H1 (cell line): ENCODE results near the gene RPLP2. TPM values are rescaled to one million over a fixed set of nuclear protein-coding genes. Genes with fewer than 3 reads are reported as not detected.

ENCODE experiments used
- CTCF ChIA-PET: fragments of 300-600 bp; sonication (Branson Sonifier 250); formaldehyde crosslinking; loops from one replicate; lab custom pipeline; 2021; ENCODE audit not compliant: partially characterized antibody; lab: Charles Lee
- POLR2A ChIA-PET: fragments of 300-600 bp; sonication (Branson Sonifier 250); formaldehyde crosslinking; loops from one replicate; lab custom pipeline; 2021; ENCODE audit warnings: inconsistent platforms; ENCODE audit not compliant: partially characterized antibody; lab: Charles Lee
- DNase-seq, 2 experiments: peaks; one replicate each; pipeline versions ENCODE4 v3.0.0 to v3.0.0-alpha.2; 2010 to 2022; ENCODE audit warnings: low spot score in 2 of 2, low read depth in 1 of 2, mixed read lengths in 1 of 2
- FAIRE-seq: peaks from 2 replicates; lab custom pipeline; 2011; peaks lifted over from hg19 to GRCh38; lab: Jason Lieb, UNC
- H2AFZ ChIP-seq: 2 replicates; pipeline ENCODE4 v1.8.1; 2012; ENCODE audit warnings: low read length, inconsistent platforms
- H2AK5ac ChIP-seq: 2 replicates; pipeline ENCODE4 v1.6.1; 2013; ENCODE audit warnings: low read depth, low read length
- H2BK120ac ChIP-seq: replicated peaks from 2 replicates; pipeline ENCODE3; 2013; ENCODE audit warnings: low read depth, low read length, inconsistent platforms
- H2BK12ac ChIP-seq: 2 replicates; pipeline ENCODE4 v1.6.1; 2013; ENCODE audit warnings: low read depth, low read length
- H2BK15ac ChIP-seq: 2 replicates; pipeline ENCODE4 v1.6.1; 2013; ENCODE audit warnings: low read length
- H2BK20ac ChIP-seq: 2 replicates; pipeline ENCODE4 v1.6.1; 2013; ENCODE audit warnings: low read length
- H2BK5ac ChIP-seq: 2 replicates; pipeline ENCODE4 v1.6.1; 2013; ENCODE audit warnings: low read depth, low read length
- H3K14ac ChIP-seq: 2 replicates; pipeline ENCODE4 v1.6.1; 2013; ENCODE audit warnings: inconsistent platforms; ENCODE audit not compliant: insufficient read length
- H3K18ac ChIP-seq: 2 replicates; pipeline ENCODE4 v1.6.1; 2013; ENCODE audit warnings: low read length; ENCODE audit errors: extremely low read depth
- H3K23ac ChIP-seq: 2 replicates; pipeline ENCODE4 v1.6.1; 2013; ENCODE audit warnings: inconsistent platforms; ENCODE audit not compliant: insufficient read length
- H3K23me2 ChIP-seq: 2 replicates; pipeline ENCODE4 v1.6.1; 2013; ENCODE audit warnings: low read depth, low read length
- H3K27ac ChIP-seq: 2 replicates; pipeline ENCODE4 v1.6.1; 2011; ENCODE audit warnings: low read depth, low read length, inconsistent platforms
- H3K27me3 ChIP-seq, 4 experiments: replicated peaks in 1 of 4; 1 replicate in 1 of 4; 2 replicates in 3 of 4; pipeline versions ENCODE4 v1.6.1 to v1.8.1; 2011 to 2013; ENCODE audit warnings: low read length in 3 of 4, mild to moderate bottlenecking in 3 of 4, inconsistent platforms in 2 of 4, mixed read lengths in 2 of 4, moderate library complexity in 1 of 4; ENCODE audit not compliant: control insufficient read depth in 3 of 4, insufficient read depth in 3 of 4; ENCODE audit errors: extremely low read depth in 1 of 4
- H3K36me3 ChIP-seq, 4 experiments: 2 replicates each; pipeline versions ENCODE4 v1.6.1 to v1.8.1; 2011 to 2013; ENCODE audit warnings: mild to moderate bottlenecking in 4 of 4, low read length in 3 of 4, moderate library complexity in 2 of 4, control low read depth in 1 of 4, inconsistent platforms in 1 of 4; ENCODE audit not compliant: insufficient read depth in 4 of 4, control insufficient read depth in 2 of 4
- H3K4ac ChIP-seq: replicated peaks from 2 replicates; pipeline ENCODE3; 2013; ENCODE audit warnings: low read length, low read depth, mixed read lengths, inconsistent platforms; ENCODE audit not compliant: insufficient read length
- H3K4me1 ChIP-seq, 4 experiments: replicated peaks in 1 of 4; 1 replicate in 1 of 4; 2 replicates in 3 of 4; pipeline versions ENCODE4 v1.6.1 to v1.8.1; 2011 to 2013; ENCODE audit warnings: low read length in 3 of 4, inconsistent platforms in 2 of 4, mixed read lengths in 1 of 4; ENCODE audit not compliant: insufficient read depth in 4 of 4, control insufficient read depth in 3 of 4
- H3K4me2 ChIP-seq, 2 experiments: 2 replicates each; pipeline versions ENCODE4 v1.6.1 to v1.8.1; 2011 to 2013; ENCODE audit warnings: low read depth in 2 of 2, low read length in 2 of 2, control low read depth in 1 of 2, inconsistent platforms in 1 of 2, mild to moderate bottlenecking in 1 of 2; ENCODE audit not compliant: insufficient read depth in 1 of 2
- H3K4me3 ChIP-seq, 4 experiments: fragments of 200-600, 300-600 bp in 1 of 4; sonication (generic), shearing (Covaris generic), sonication (Bioruptor Twin) in 1 of 4; 2 replicates each; pipeline versions ENCODE4 v1.5.1 to v1.8.1; 2011 to 2016; ENCODE audit warnings: low read length in 4 of 4, low read depth in 3 of 4, control low read depth in 2 of 4, inconsistent platforms in 2 of 4, mild to moderate bottlenecking in 2 of 4, mixed read lengths in 1 of 4, moderate library complexity in 1 of 4; ENCODE audit not compliant: insufficient read depth in 2 of 4; ENCODE audit errors: extremely low read depth in 1 of 4
- H3K56ac ChIP-seq: replicated peaks from 2 replicates; pipeline ENCODE3; 2013; ENCODE audit warnings: low read depth, mild to moderate bottlenecking, mixed read lengths, low read length, inconsistent platforms; ENCODE audit not compliant: insufficient read length
- H3K79me1 ChIP-seq: 2 replicates; pipeline ENCODE4 v1.6.1; 2013; ENCODE audit warnings: low read depth, low read length, control low read depth
- H3K79me2 ChIP-seq, 2 experiments: 2 replicates each; pipeline versions ENCODE4 v1.6.1 to v1.8.1; 2012 to 2013; ENCODE audit warnings: low read length in 2 of 2, mild to moderate bottlenecking in 2 of 2, inconsistent platforms in 1 of 2; ENCODE audit not compliant: insufficient read depth in 2 of 2, control insufficient read depth in 1 of 2
- H3K9ac ChIP-seq, 4 experiments: replicated peaks in 1 of 4; 1 replicate in 1 of 4; 2 replicates in 3 of 4; pipeline versions ENCODE4 v1.6.1 to v1.8.1; 2011 to 2013; ENCODE audit warnings: low read depth in 3 of 4, low read length in 3 of 4, control low read depth in 2 of 4, mild to moderate bottlenecking in 2 of 4, moderate library complexity in 2 of 4, inconsistent platforms in 1 of 4; ENCODE audit errors: extremely low read depth in 1 of 4
- H3K9me3 ChIP-seq, 2 experiments: 2 replicates each; pipeline versions ENCODE4 v1.6.1 to v1.8.1; 2012 to 2013; ENCODE audit warnings: mild to moderate bottlenecking in 2 of 2, moderate library complexity in 2 of 2, control low read depth in 1 of 2, inconsistent platforms in 1 of 2, low read depth in 1 of 2, low read length in 1 of 2, mixed read lengths in 1 of 2; ENCODE audit not compliant: insufficient read depth in 2 of 2
- H4K20me1 ChIP-seq, 2 experiments: replicated peaks in 1 of 2; 2 replicates each; pipeline versions ENCODE3 to v1.8.1; 2011 to 2013; ENCODE audit warnings: inconsistent platforms in 2 of 2, low read length in 2 of 2, mild to moderate bottlenecking in 1 of 2; ENCODE audit not compliant: insufficient read depth in 2 of 2, control insufficient read depth in 1 of 2
- H4K5ac ChIP-seq: 2 replicates; pipeline ENCODE4 v1.6.1; 2013; ENCODE audit warnings: low read length, low read depth, mixed read lengths, inconsistent platforms; ENCODE audit not compliant: insufficient read length
- H4K8ac ChIP-seq: 2 replicates; pipeline ENCODE4 v1.8.0; 2013; ENCODE audit warnings: mild to moderate bottlenecking, moderate library complexity, low read length, inconsistent platforms; ENCODE audit not compliant: insufficient read depth; ENCODE audit errors: extremely low read depth
- H4K91ac ChIP-seq: replicated peaks from 2 replicates; pipeline ENCODE3; 2013; ENCODE audit warnings: low read length, mixed read lengths, inconsistent platforms; ENCODE audit not compliant: insufficient read length
- CEBPB ChIP-seq: IDR thresholded peaks from 2 replicates; pipeline ENCODE4 v1.6.1; 2012; ENCODE audit warnings: low read depth, low read length
- GABPA ChIP-seq: IDR thresholded peaks from 2 replicates; pipeline ENCODE4 v1.6.1; 2011; ENCODE audit warnings: mild to moderate bottlenecking, low read length, moderate library complexity, borderline replicate concordance; ENCODE audit not compliant: insufficient read depth
- HDAC2 ChIP-seq, 2 experiments: fragments of 300-600 bp in 1 of 2; sonication (generic) in 1 of 2; IDR thresholded peaks; 2 replicates each; pipeline ENCODE4 v1.6.1; 2011 to 2012; ENCODE audit warnings: low read depth in 2 of 2, low read length in 2 of 2, mild to moderate bottlenecking in 2 of 2, moderate library complexity in 2 of 2, borderline replicate concordance in 1 of 2, inconsistent platforms in 1 of 2
- HDAC6 ChIP-seq: IDR thresholded peaks from one replicate; pipeline ENCODE4 v1.7.1; 2012; ENCODE audit warnings: low read depth, mild to moderate bottlenecking, inconsistent platforms, low read length, moderate library complexity
- KDM4A ChIP-seq: IDR thresholded peaks from one replicate; pipeline ENCODE4 v1.7.1; 2012; ENCODE audit warnings: low read depth, mild to moderate bottlenecking, moderate library complexity, low read length, inconsistent platforms; ENCODE audit not compliant: severe bottlenecking
- KDM5A ChIP-seq: fragments of 200-600 bp; IDR thresholded peaks from 2 replicates; pipeline ENCODE4 v1.7.1; 2012; ENCODE audit warnings: mild to moderate bottlenecking, low read length, inconsistent platforms, mixed read lengths
- SRF ChIP-seq: IDR thresholded peaks from 2 replicates; pipeline ENCODE4 v1.6.1; 2011; ENCODE audit warnings: mild to moderate bottlenecking, low read depth, low read length, moderate library complexity
- TEAD4 ChIP-seq: IDR thresholded peaks from 2 replicates; pipeline ENCODE4 v1.6.1; 2012; ENCODE audit warnings: low read depth, low read length, inconsistent platforms, mixed read lengths
- USF2 ChIP-seq: IDR thresholded peaks from 2 replicates; pipeline ENCODE4 v1.6.1; 2011; ENCODE audit warnings: low read length, improper control_type of control experiment
- WGBS, 2 experiments: shearing (Covaris generic) in 1 of 2; methylation state at CpG; one replicate each; pipeline versions ENCODE4 v1.1.6 to v1.1.7; 2013 to 2015; ENCODE audit warnings: low lambda C conversion rate in 2 of 2, mixed read lengths in 2 of 2, inconsistent platforms in 1 of 2, low coverage in 1 of 2, missing lambda C conversion rate in 1 of 2; ENCODE audit not compliant: insufficient replicate concordance in 2 of 2, insufficient coverage in 1 of 2, insufficient read length in 1 of 2; ENCODE audit errors: extremely low coverage in 1 of 2, missing lambda C conversion rate in 1 of 2; 5-methylcytosine and 5-hydroxymethylcytosine counted together
- polyA plus RNA-seq, 7 experiments: library from polyadenylated mRNA; depleted of rRNA in 3 of 7; stranded (reverse) in 5 of 7; unstranded in 2 of 7; fragments of >200 nt in 5 of 7; fragments of 200-250 nt in 2 of 7; gene quantifications; 1 replicate in 5 of 7; 2 replicates in 1 of 7; 4 replicates in 1 of 7; pipeline versions ENCODE4 v1.2.1 to v1.2.3, GENCODE V29; 2011 to 2013; ENCODE audit warnings: missing spikeins in 2 of 7, mixed read lengths in 2 of 7
- total RNA-seq: library from RNA; stranded (reverse); fragmentation: NEBNext Ultra II Directional; extraction: Animal tissue kit (Norgen Biotek cat#: 25700); gene quantifications from 2 replicates; pipeline ENCODE4 v1.2.1, GENCODE V29; 2021

RPLP2 gene
- total and polyA plus RNA-seq, 2 of the 8 experiments (the other 6 are each of a cell fraction or from before 2014, with no cell fraction given): 1,789 to 2,106 TPM

- Histone ChIP-seq H3K27me3 (peaks cover 6 to 41% (median 31%) of the 10 kb centered on the region in 4 experiments), H2BK15ac (peak overlapping the region; percentile 29; the same call in 1 of the 2 replicates), H4K91ac (no peak overlapping the region), H2BK120ac (no peak overlapping the region), H4K5ac (no peak overlapping the region), H2AK5ac (0 out of 2 replicates have a peak overlapping the region, but pooled peaks have one; percentile 28), H3K23me2 (peaks cover 34% of the 10 kb centered on the region), H3K4me2 (peak overlapping the region; percentile 84 to 98), H4K20me1 (peaks cover 2 to 8% of the 10 kb centered on the region in 2 experiments), H4K8ac (0 out of 2 replicates have a peak overlapping the region, but pooled peaks have one; percentile 9), H3K4me1 (peaks cover 0 to 54% (median 47%) of the 10 kb centered on the region in 4 experiments; a peak in 6 of 7 replicates), H3K18ac (peak overlapping the region; percentile 38), H3K14ac (no peak overlapping the region), H3K79me1 (no peaks in the 10 kb centered on the region; the same call in 1 of the 2 replicates), H3K4ac (no peak overlapping the region), H3K56ac (no peak overlapping the region), H2BK20ac (no peak overlapping the region), H2BK5ac (peak overlapping the region; percentile 16; the same call in 1 of the 2 replicates), H3K9ac (peak overlapping the region in 2 of 4 experiments; percentile 13 to 29; a peak in 2 of 7 replicates), H3K27ac (no peak overlapping the region), H3K79me2 (no peaks in the 10 kb centered on the region; a peak in 1 of 4 replicates), H3K4me3 (peak overlapping the region; percentile 45 to 74 (median 56)), H3K36me3 (no peaks in the 10 kb centered on the region), H2BK12ac (peak overlapping the region; percentile 39; the same call in 1 of the 2 replicates), H3K9me3 (no peaks in the 10 kb centered on the region), H3K23ac (no peak overlapping the region), H2AFZ (no peak overlapping the region)
- ChIA-PET CTCF (interaction anchor here (0.9 to 3.5 kb wide), 10 partner anchors 9 to 34 kb away, joined by 3 to 26 read pairs (median 4); partner anchors contain the start of genes PNPLA2, POLR2L and TSPAN4), POLR2A (interaction anchor here (0.6 to 53.0 kb wide), 11 partner anchors 0 to 276 kb away, joined by 3 to 1917 read pairs (median 4); partner anchors contain the start of genes CD151, CEND1, CRACR2B and GATD1)
- DNase-seq (no peak), FAIRE-seq (no peak)
- 2% methylated on average over 53 of the region's 78 CpGs; no CpG with 5 or more reads in 1 of the 2 experiments for WGBS, 2 experiments
- TF ChIP-seq HDAC6 (no peak), HDAC2 (IDR thresholded peaks at IDR 0.05; ENCODE audit: borderline replicate concordance in 1 of 2, low read depth in 2 of 2, low read length in 2 of 2) (no peak), KDM5A (no peak), GABPA (0 out of 2 replicates have a peak, but pooled peaks have one; percentile 14), TEAD4 (no peak), SRF (no peak), CEBPB (no peak), USF2 (peak; percentile 73), KDM4A (peak; percentile 68)
Measured at GRCh38 chr11:830295-831117, 20.7 kb downstream of the RPLP2 start.
